Epithelial cell of proximal tubule (primary cell): ENCODE results near the gene RIC8A. TPM values are rescaled to one million over a fixed set of nuclear protein-coding genes. Genes with fewer than 3 reads are reported as not detected.

Source experiments
- DNase-seq: peaks from one replicate; pipeline ENCODE4 v3.0.0-alpha.2; 2011; ENCODE audit warnings: low read depth
- H3K4me3 ChIP-seq: 2 replicates; pipeline ENCODE4 v1.5.1; 2011; ENCODE audit warnings: low read depth, mild to moderate bottlenecking, low read length
- CTCF ChIP-seq: conservative IDR thresholded peaks from 2 replicates; pipeline ENCODE4 v1.5.1; 2012; ENCODE audit warnings: low read depth, mild to moderate bottlenecking, low read length
- total RNA-seq: library from RNA; depleted of rRNA; stranded (reverse); fragments of >200 nt; gene quantifications from 2 replicates; pipeline ENCODE4 v1.2.3, GENCODE V29; 2015

RIC8A gene
- total RNA-seq, 1 donor from 2014 or later: 116 TPM

DNA sequence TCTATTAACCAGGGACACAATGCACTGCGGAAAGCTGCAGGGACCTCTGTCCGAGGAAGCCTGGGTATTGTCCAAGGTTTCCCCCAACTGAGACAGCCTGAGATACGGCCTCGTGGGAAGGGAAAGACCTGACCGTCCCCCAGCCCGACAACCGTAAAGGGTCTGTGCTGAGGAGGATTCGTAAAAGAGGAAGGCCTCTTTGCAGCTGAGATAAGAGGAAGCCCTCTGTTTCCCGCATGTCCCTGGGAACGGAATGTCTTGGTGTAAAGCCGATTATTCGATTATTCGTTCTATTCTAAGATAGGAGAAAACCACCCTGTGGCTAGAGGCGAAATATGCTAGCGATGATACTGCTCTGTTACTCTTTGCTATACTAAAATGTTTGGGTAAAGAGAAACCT lies 5.5 kb upstream of the RIC8A start:
- no peak overlapping the region for H3K4me3 ChIP-seq
- TF ChIP-seq CTCF: no peak
- no peak for DNase-seq

DNA sequence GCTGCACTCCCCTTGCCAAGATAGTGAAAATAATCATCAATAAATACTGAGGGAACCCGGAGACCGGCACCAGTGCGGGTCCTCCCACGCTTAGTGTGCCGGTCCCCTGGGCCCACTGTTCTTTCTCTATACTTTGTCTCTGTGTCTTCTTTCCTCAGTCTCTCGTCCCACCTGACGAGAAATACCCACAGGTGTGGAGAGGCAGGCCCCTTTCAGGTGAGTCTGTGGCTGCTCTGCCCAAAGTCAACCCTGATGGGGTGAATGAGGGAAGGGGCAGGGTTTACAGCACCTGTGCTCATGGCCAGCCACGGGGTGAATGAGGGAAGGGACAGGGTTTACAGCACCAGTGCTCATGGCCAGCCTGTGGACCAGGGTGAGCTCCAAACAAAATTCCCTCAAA lies 5.0 kb upstream of the RIC8A start:
- TF ChIP-seq CTCF: no peak
- H3K4me3 ChIP-seq: no peak overlapping the region
- no peak for DNase-seq

DNA sequence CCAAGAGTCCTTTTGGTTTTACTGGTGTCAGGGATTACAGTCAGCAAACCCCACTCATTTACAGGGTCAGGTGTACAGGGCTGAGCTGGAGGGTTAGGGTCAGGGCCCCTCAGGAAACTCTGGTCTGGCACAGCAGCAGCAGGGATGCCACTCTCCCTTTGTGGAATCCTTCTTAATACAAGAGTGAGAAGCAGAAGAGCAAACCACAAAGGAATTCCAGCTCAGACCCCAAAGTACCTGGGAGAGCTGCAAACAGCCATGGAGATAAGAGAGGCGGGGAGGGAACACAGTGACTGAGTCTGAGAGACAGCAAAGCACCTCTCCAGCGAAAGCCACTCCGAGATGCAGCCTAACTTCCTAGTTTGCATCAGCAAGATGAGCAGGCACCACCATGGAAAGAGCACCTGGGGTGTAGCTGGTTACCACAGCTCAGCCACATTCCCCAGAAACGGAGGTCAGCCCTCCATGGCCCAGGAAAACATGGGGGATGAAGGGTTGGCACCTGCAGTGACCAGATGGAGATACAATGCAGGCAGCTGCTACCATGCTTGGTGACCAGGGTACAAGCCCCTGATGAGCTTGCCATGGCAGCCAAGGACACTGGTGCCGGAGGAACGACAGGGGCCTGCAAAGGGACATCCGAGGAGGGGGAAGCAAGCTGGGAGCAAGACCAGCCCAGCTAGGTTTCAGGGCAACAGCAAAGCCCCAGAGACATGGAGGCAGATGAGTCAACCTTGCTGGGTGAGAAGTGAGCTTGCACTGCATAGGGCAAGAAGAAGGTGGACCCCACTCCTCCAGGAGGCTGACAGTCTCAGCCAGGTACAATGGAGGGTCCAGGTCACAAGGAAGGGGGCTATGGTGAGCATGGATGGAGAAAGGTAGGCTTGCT lies 4.2 kb upstream of the RIC8A start:
- no peak for TF ChIP-seq CTCF
- no peak overlapping the region for H3K4me3 ChIP-seq
- no peak for DNase-seq

GRCh38 chr11:203945-204586 lies 3.4 kb upstream of the RIC8A start:
- no peak for DNase-seq
- TF ChIP-seq CTCF: no peak
- no peak overlapping the region for H3K4me3 ChIP-seq

GRCh38 chr11:204587-205109 lies 2.9 kb upstream of the RIC8A start:
- H3K4me3 ChIP-seq: no peak overlapping the region
- no peak for DNase-seq
- no peak for TF ChIP-seq CTCF

GRCh38 chr11:205221-206001 lies 2.1 kb upstream of the RIC8A start:
- DNase-seq: no peak
- no peak for TF ChIP-seq CTCF
- H3K4me3 ChIP-seq: peak overlapping the region; percentile 99
